Ishikawa (cell line): ENCODE measurements around the gene ZFR.

Experiments used
- CEBPB ChIP-seq: IDR thresholded peaks from 2 replicates; pipeline ENCODE4 v1.6.1; 2012
- CREB1 ChIP-seq: IDR thresholded peaks from 2 replicates; pipeline ENCODE4 v1.6.1; 2012; ENCODE audit warnings: low read depth
- EGR1 ChIP-seq: IDR thresholded peaks from 2 replicates; pipeline ENCODE4 v1.6.1; 2012
- EP300 ChIP-seq: IDR thresholded peaks from 2 replicates; pipeline ENCODE4 v1.6.1; 2012; ENCODE audit warnings: borderline replicate concordance
- FOXM1 ChIP-seq: IDR thresholded peaks from 2 replicates; pipeline ENCODE4 v1.6.1; 2012; ENCODE audit warnings: low read depth, borderline replicate concordance
- NFIC ChIP-seq: IDR thresholded peaks from 2 replicates; pipeline ENCODE4 v1.6.1; 2012
- RAD21 ChIP-seq: IDR thresholded peaks from 2 replicates; pipeline ENCODE4 v1.6.1; 2012; ENCODE audit warnings: low read depth
- TAF1 ChIP-seq: IDR thresholded peaks from 2 replicates; pipeline ENCODE4 v1.6.1; 2012; ENCODE audit warnings: low read depth, mild to moderate bottlenecking
- TCF12 ChIP-seq: IDR thresholded peaks from 2 replicates; pipeline ENCODE4 v1.6.1; 2012; ENCODE audit warnings: low read depth
- TEAD4 ChIP-seq: IDR thresholded peaks from 2 replicates; pipeline ENCODE4 v1.6.1; 2012
- YY1 ChIP-seq: IDR thresholded peaks from 2 replicates; pipeline ENCODE4 v1.6.1; 2012; ENCODE audit warnings: low read depth
- ZBTB7A ChIP-seq: IDR thresholded peaks from 2 replicates; pipeline ENCODE4 v1.6.1; 2012; ENCODE audit warnings: low read depth
- TF ChIP-seq, protein P1 (sequence below): IDR thresholded peaks from 2 replicates; pipeline ENCODE4 v1.6.1; 2012; ENCODE audit warnings: low read depth, mild to moderate bottlenecking
- TF ChIP-seq, protein P2 (sequence below): IDR thresholded peaks from 2 replicates; pipeline ENCODE4 v1.6.1; 2012
- TF ChIP-seq, protein P3 (sequence below): IDR thresholded peaks from 2 replicates; pipeline ENCODE4 v1.6.1; 2012

ZFR gene

DNA sequence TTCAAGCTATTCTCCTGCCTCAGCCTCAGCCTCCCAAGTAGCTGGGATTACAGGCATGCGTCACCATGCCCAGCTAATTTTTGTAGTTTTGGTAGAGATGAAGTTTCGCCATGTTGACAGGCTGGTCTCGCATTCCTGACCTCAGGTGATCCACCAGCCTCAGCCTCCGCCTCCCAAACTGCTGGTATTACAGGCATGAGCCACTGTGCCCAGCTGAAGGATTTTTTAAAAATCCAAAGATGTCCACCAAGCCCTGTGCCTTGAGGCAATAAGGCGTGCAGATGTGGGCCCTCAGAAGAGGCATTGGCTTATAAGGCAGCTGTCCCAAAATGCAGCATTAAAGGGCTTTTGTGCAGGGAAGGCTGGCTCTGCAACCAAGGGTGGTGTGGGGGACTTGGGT lies 10.3 kb upstream of the ZFR start:
- TF ChIP-seq, protein P1, sequence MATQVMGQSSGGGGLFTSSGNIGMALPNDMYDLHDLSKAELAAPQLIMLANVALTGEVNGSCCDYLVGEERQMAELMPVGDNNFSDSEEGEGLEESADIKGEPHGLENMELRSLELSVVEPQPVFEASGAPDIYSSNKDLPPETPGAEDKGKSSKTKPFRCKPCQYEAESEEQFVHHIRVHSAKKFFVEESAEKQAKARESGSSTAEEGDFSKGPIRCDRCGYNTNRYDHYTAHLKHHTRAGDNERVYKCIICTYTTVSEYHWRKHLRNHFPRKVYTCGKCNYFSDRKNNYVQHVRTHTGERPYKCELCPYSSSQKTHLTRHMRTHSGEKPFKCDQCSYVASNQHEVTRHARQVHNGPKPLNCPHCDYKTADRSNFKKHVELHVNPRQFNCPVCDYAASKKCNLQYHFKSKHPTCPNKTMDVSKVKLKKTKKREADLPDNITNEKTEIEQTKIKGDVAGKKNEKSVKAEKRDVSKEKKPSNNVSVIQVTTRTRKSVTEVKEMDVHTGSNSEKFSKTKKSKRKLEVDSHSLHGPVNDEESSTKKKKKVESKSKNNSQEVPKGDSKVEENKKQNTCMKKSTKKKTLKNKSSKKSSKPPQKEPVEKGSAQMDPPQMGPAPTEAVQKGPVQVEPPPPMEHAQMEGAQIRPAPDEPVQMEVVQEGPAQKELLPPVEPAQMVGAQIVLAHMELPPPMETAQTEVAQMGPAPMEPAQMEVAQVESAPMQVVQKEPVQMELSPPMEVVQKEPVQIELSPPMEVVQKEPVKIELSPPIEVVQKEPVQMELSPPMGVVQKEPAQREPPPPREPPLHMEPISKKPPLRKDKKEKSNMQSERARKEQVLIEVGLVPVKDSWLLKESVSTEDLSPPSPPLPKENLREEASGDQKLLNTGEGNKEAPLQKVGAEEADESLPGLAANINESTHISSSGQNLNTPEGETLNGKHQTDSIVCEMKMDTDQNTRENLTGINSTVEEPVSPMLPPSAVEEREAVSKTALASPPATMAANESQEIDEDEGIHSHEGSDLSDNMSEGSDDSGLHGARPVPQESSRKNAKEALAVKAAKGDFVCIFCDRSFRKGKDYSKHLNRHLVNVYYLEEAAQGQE = no peak
- TF ChIP-seq EGR1 = no peak
- no peak for TF ChIP-seq EP300
- TF ChIP-seq ZBTB7A = no peak
- no peak for TF ChIP-seq TAF1
- no peak for TF ChIP-seq TEAD4
- TF ChIP-seq, protein P2, sequence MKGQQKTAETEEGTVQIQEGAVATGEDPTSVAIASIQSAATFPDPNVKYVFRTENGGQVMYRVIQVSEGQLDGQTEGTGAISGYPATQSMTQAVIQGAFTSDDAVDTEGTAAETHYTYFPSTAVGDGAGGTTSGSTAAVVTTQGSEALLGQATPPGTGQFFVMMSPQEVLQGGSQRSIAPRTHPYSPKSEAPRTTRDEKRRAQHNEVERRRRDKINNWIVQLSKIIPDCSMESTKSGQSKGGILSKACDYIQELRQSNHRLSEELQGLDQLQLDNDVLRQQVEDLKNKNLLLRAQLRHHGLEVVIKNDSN = no peak
- no peak for TF ChIP-seq CEBPB
- TF ChIP-seq FOXM1 = no peak
- no peak for TF ChIP-seq YY1
- TF ChIP-seq NFIC = no peak
- no peak for TF ChIP-seq RAD21
- no peak for TF ChIP-seq TCF12

DNA sequence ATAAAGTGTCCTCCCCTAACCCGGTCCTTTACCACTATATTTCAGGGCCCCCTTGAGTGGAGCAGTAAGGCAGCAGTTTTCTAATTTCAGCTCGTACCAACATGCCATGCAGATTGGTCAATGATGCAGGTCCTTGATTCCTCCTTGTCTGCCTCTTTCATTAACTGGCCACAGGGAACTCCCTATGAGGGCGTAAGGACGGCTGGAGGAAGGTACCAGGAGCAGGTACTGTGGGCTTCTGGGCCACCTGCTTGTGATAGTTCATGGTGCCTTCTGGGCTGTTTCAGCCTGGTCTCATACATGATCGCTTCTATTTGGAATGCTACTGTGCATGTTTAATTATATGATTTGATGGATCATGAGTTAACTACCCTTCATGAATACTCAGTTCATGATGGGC lies 9.4 kb upstream of the ZFR start:
- TF ChIP-seq, protein P1 = no peak
- TF ChIP-seq ZBTB7A (no peak), YY1 (no peak), RAD21 (no peak), TAF1 (no peak), TEAD4 (no peak), NFIC (no peak), CREB1 (no peak)
- TF ChIP-seq, protein P3, sequence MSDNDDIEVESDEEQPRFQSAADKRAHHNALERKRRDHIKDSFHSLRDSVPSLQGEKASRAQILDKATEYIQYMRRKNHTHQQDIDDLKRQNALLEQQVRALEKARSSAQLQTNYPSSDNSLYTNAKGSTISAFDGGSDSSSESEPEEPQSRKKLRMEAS = no peak
- TF ChIP-seq, protein P2 = no peak

DNA sequence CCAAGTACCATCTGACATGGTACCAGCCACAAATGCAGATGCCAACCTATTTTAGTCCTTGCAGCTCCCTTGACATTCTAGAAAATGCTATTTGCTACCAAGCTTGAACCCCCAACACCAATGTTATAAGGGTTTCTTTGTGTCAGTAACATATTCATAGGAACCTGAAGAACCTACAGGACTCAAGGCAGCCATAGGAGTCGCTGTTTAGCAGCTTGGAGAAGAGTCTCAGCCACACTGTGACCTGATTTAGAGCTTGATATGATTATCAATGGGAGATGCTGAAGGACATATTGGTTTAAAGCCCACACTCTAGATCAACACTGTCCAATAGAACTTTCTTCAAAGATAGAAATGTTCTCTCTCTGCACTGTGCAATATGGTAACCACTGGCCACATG lies 6.4 kb upstream of the ZFR start:
- TF ChIP-seq TAF1 = no peak
- TF ChIP-seq CREB1 = no peak
- TF ChIP-seq, protein P3 = no peak
- no peak for TF ChIP-seq CEBPB
- TF ChIP-seq EGR1 = no peak
- no peak for TF ChIP-seq YY1
- no peak for TF ChIP-seq ZBTB7A
- no peak for TF ChIP-seq NFIC
- TF ChIP-seq TEAD4 = no peak
- TF ChIP-seq, protein P2 = no peak
- no peak for TF ChIP-seq TCF12
- TF ChIP-seq FOXM1 = no peak
- no peak for TF ChIP-seq EP300
- TF ChIP-seq RAD21 = no peak

DNA sequence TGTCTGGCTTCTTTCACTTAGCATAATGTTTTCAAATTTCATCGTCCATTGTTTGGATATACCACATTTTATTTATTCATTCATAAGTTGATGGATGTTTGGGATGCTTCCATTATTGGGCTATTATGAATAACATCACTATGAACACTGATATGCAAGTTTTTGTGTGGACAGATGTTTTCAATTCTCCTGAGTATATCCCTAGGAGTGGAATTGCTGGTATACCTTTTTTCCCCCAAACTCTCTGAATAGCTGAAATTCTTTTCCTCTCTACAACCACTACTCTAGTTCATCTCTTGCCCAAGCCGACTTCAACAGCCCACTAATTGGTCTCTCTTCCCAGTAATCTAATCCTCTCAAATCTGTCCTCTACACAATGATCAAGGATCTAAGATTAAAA lies 4.7 kb upstream of the ZFR start:
- no peak for TF ChIP-seq CEBPB

DNA sequence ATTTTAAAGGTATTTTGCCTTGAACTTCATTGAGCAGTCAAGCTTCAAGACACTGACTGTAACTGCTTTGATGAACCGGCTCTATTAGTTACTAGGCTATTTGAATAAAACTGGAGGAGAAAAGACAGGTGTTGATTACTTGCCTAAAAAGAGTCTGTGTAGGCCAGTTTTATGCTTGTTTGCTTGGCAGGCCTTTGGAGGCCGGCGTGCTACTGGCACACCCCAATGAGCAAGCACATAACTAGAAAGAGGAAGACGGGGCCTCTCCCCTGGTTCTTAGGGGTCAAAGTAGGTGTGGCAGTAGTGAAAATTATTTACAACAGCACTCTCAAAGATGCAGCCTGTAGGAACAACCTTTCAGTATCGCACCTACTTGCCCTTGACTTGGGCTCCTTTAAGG lies 2.1 kb upstream of the ZFR start:
- TF ChIP-seq, protein P3 = no peak
- TF ChIP-seq, protein P1 = no peak
- TF ChIP-seq YY1 (no peak), RAD21 (no peak), TEAD4 (no peak), CREB1 (no peak), ZBTB7A (no peak)
